NT2/D1 (cell line): ENCODE data around the gene B4GALNT1.
A peak's percentile ranks its signal among the peaks of the same experiment; 100 is the strongest.
"Not testable (repeated sequence)": the region's sequence is repeated elsewhere in the genome, so short reads cannot be mapped to it uniquely, and the experiment has no call there.

Source experiments
- DNase-seq: peaks from one replicate; pipeline ENCODE4 v3.0.0-alpha.2; 2011; ENCODE audit warnings: low read depth, low spot score
- H3K27me3 ChIP-seq: 2 replicates; pipeline ENCODE4 v1.6.0; 2011; ENCODE audit warnings: mild to moderate bottlenecking; ENCODE audit not compliant: insufficient read length, insufficient read depth
- H3K36me3 ChIP-seq: 2 replicates; pipeline ENCODE4 v1.6.1; 2011; ENCODE audit warnings: mild to moderate bottlenecking, low read length, mixed read lengths; ENCODE audit not compliant: insufficient read depth, insufficient read length
- H3K4me1 ChIP-seq: 2 replicates; pipeline ENCODE4 v1.5.1; 2011; ENCODE audit not compliant: insufficient read depth, insufficient read length
- H3K4me3 ChIP-seq: 2 replicates; pipeline ENCODE4 v1.5.1; 2011; ENCODE audit warnings: low read depth; ENCODE audit not compliant: insufficient read length
- H3K9ac ChIP-seq: 2 replicates; pipeline ENCODE4 v1.6.0; 2011; ENCODE audit warnings: low read depth; ENCODE audit not compliant: insufficient read length
- H3K9me3 ChIP-seq: 2 replicates; pipeline ENCODE4 v1.5.1; 2011; ENCODE audit warnings: mild to moderate bottlenecking, low read length; ENCODE audit not compliant: insufficient read depth
- SUZ12 ChIP-seq: IDR thresholded peaks from 2 replicates; pipeline ENCODE4 v1.6.1; 2011; ENCODE audit not compliant: insufficient read length, insufficient read depth; ENCODE audit errors: extremely low read depth
- YY1 ChIP-seq: IDR thresholded peaks from 2 replicates; pipeline ENCODE4 v1.6.1; 2011; ENCODE audit not compliant: insufficient read length, insufficient read depth
- ZNF274 ChIP-seq: IDR thresholded peaks from 2 replicates; pipeline ENCODE4 v1.6.1; 2011; ENCODE audit warnings: mild to moderate bottlenecking, low read depth, low read length

B4GALNT1 gene

GRCh38 chr12:57632958-57633840, at the start of gene B4GALNT1:
B4GALNT1 (minus strand) TSS chr12:57633201; CDS start chr12:57632132, 1,069 bp downstream.
- DNase-seq: peak; percentile 74
- TF ChIP-seq ZNF274 (no peak), SUZ12 (no peak), YY1 (no peak)
- H3K27me3 ChIP-seq: peaks cover 38% of the 10 kb centered on the region
- peaks cover 25% of the 10 kb centered on the region for H3K36me3 ChIP-seq
- H3K9me3 ChIP-seq: no peaks in the 10 kb centered on the region
- peak within 1 kb of the TSS; percentile 92 for H3K9ac ChIP-seq
- H3K4me1 ChIP-seq: peaks cover 5% of the 10 kb centered on the region
- H3K4me3 ChIP-seq: peak within 1 kb of the TSS; percentile 71

DNA sequence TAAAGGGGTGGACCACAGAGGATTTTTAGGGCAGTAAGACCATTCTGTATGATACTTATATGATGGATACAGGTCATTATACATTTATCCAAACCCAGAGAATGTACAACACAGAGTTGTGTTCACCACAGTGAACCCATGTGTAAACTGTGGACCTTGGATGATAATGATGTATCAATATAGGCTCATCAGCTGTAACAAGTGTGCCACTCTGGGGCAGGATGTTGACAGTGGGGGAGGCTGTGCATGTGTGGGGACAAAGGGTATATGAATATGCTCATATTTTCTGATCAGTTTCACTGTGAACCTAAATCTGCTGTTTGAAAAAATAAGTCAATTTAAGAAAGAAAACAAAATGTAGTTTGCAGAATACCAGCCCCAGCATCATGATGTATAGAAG, 46.7 kb upstream of the B4GALNT1 start:
- no peak for DNase-seq
- H3K9ac ChIP-seq: no peak overlapping the region
- H3K36me3 ChIP-seq: no peaks in the 10 kb centered on the region
- H3K4me3 ChIP-seq: no peak overlapping the region
- TF ChIP-seq YY1 (no peak), SUZ12 (no peak), ZNF274 (no peak)
- H3K27me3 ChIP-seq: no peaks in the 10 kb centered on the region
- H3K4me1 ChIP-seq: no peaks in the 10 kb centered on the region
- H3K9me3 ChIP-seq: peaks cover 6% of the 10 kb centered on the region; the same call in 1 of the 2 replicates

GRCh38 chr12:57677947-57678346, 44.9 kb upstream of the B4GALNT1 start:
- H3K9me3 ChIP-seq, DNase-seq, H3K27me3 ChIP-seq, H3K4me3 ChIP-seq, H3K9ac ChIP-seq, H3K36me3 ChIP-seq, H3K4me1 ChIP-seq: not testable (repeated sequence)

DNA sequence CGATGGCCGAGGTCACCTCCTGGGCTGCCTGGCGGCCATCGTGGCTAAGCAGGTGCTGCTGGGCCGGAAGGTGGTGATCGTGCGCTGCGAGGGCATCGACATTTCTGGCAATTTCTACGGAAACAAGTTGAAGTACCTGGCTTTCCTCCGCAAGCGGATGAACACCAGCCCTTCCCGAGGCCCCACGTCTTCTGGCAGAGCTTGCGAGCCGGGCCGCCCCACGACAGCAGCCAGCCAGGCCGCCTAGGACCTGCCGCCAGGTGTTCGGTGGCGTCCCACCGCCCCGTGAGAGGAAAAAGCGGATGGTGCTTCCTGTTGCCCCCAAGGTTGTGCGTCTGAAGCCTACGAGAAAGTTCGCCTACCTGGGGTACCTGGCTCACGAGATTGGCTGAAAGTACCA, 41.7 kb upstream of the B4GALNT1 start:
- Histone ChIP-seq H3K27me3 (no peaks in the 10 kb centered on the region), H3K9ac (no peak overlapping the region), H3K4me1 (no peaks in the 10 kb centered on the region), H3K9me3 (no peaks in the 10 kb centered on the region; the same call in 1 of the 2 replicates), H3K4me3 (no peak overlapping the region), H3K36me3 (no peaks in the 10 kb centered on the region)
- DNase-seq: no peak
- TF ChIP-seq YY1: no peak
- no peak for TF ChIP-seq SUZ12
- no peak for TF ChIP-seq ZNF274

DNA sequence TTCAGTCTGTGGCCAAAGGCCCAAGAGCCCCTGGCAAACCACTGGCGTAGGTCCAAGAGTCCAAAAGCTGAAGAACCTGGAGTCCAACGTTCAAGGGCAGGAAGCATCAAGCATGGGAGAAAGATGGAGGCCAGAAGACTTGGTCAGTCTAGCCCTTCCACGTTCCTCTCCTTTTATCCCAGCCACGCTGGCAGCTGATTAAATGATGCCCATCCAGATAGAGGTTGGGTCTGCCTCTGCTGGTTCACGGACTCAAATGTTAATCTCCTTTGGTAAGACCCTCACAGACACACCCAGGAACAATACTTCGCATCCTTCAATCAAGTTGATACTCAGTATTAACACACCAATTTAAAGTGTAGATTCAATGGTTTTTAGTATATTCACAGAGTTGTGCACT, 39.8 kb upstream of the B4GALNT1 start:
- no peak for DNase-seq
- TF ChIP-seq SUZ12: no peak
- Histone ChIP-seq H3K9ac (no peak overlapping the region), H3K36me3 (no peaks in the 10 kb centered on the region), H3K4me1 (no peaks in the 10 kb centered on the region), H3K4me3 (no peak overlapping the region), H3K27me3 (no peaks in the 10 kb centered on the region), H3K9me3 (no peaks in the 10 kb centered on the region; the same call in 1 of the 2 replicates)

DNA sequence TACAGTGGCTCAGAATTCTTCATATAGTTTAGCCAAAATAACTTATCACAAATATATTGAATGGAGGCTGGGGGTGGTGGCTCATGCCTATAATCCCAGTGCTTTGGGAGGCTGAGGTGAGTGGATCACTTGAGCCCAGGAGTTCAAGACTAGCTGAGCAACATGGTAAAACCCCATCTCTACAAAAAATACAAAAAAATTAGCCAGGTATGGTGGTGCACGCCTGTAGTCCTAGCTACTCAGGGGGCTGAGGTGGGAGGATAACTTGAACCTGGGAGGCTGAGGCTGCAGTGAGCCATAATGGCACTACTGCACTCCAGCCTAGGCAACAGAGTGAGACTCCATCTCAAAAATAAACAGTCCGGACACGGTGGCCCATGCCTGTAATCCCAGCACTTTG, 38.8 kb upstream of the B4GALNT1 start:
- H3K9ac ChIP-seq, H3K9me3 ChIP-seq, H3K4me3 ChIP-seq, DNase-seq, H3K36me3 ChIP-seq, H3K27me3 ChIP-seq, H3K4me1 ChIP-seq: not testable (repeated sequence)

GRCh38 chr12:57669691-57670090, 36.7 kb upstream of the B4GALNT1 start:
- not testable (repeated sequence) for H3K9ac ChIP-seq, H3K4me3 ChIP-seq, H3K27me3 ChIP-seq, H3K36me3 ChIP-seq, DNase-seq, H3K4me1 ChIP-seq
- peaks cover 12% of the 10 kb centered on the region; the same call in 1 of the 2 replicates for H3K9me3 ChIP-seq

GRCh38 chr12:57666897-57667296, 33.9 kb upstream of the B4GALNT1 start:
- H3K4me3 ChIP-seq: no peak overlapping the region
- H3K36me3 ChIP-seq: no peaks in the 10 kb centered on the region
- no peaks in the 10 kb centered on the region for H3K27me3 ChIP-seq
- H3K4me1 ChIP-seq: no peaks in the 10 kb centered on the region
- TF ChIP-seq YY1: no peak
- H3K9ac ChIP-seq: no peak overlapping the region
- peaks cover 39% of the 10 kb centered on the region for H3K9me3 ChIP-seq
- DNase-seq: no peak

DNA sequence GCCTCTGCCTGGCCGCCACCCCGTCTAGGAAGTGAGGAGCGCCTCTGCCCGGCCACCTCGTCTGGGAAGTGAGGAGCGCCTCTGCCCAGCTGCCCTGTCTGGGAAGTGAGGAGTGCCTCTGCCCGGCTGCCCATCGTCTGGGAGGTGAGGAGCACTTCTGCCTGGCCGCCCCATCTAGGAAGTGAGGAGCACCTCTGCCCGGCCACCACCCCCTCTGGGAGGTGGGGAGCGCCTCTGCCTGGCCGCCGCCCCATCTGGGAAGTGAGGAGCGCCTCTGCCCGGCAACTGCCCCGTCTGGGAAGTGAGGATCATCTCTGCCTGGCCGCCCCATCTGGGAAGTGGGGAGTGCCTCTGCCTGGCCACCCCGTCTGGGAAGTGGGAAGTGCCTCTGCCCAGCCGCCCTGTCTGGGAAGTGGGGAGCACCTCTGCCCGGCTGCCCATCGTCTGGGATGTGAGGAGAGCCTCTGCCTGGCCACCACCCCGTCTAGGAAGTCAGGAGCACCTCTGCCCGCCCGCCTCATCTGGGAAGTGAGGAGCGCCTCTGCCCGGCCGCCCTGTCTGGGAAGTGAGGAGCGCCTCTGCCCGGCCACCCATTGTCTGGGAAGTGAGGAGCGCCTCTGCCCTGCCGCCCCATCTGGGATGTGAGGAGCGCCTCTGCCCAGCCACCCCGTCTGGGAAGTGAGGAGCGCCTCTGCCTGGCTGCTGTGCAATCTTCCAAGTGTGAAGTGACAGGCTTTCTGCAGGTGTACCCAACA, 32.2 kb upstream of the B4GALNT1 start:
- H3K4me1 ChIP-seq, DNase-seq, H3K9ac ChIP-seq: not testable (repeated sequence)

More for the DNA sequence above, 32.2 kb upstream of the B4GALNT1 start:
- H3K9me3 ChIP-seq: peaks cover 56% of the 10 kb centered on the region
- H3K4me3 ChIP-seq, H3K36me3 ChIP-seq, H3K27me3 ChIP-seq: not testable (repeated sequence)
